GM10266 (cell line): Measurements from ENCODE around the gene TNFAIP3.
"Not testable (repeated sequence)": the region's sequence is repeated elsewhere in the genome, so short reads cannot be mapped to it uniquely, and the experiment has no call there.

Experiments
- DNase-seq: peaks from one replicate; pipeline ENCODE4 v3.0.0; 2012; ENCODE audit errors: extremely low spot score
- TF ChIP-seq, protein P1 (sequence below): IDR thresholded peaks from 2 replicates; pipeline ENCODE4 v1.5.1; 2012; ENCODE audit warnings: mild to moderate bottlenecking, low read depth; ENCODE audit not compliant: control insufficient read depth, insufficient read depth; ENCODE audit errors: missing control alignments

TNFAIP3 gene

GRCh38 chr6:137890983-137891537, 24.0 kb downstream of the TNFAIP3 start:
- DNase-seq, result no peak
- TF ChIP-seq, protein P1, sequence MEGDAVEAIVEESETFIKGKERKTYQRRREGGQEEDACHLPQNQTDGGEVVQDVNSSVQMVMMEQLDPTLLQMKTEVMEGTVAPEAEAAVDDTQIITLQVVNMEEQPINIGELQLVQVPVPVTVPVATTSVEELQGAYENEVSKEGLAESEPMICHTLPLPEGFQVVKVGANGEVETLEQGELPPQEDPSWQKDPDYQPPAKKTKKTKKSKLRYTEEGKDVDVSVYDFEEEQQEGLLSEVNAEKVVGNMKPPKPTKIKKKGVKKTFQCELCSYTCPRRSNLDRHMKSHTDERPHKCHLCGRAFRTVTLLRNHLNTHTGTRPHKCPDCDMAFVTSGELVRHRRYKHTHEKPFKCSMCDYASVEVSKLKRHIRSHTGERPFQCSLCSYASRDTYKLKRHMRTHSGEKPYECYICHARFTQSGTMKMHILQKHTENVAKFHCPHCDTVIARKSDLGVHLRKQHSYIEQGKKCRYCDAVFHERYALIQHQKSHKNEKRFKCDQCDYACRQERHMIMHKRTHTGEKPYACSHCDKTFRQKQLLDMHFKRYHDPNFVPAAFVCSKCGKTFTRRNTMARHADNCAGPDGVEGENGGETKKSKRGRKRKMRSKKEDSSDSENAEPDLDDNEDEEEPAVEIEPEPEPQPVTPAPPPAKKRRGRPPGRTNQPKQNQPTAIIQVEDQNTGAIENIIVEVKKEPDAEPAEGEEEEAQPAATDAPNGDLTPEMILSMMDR, result no peak

DNA sequence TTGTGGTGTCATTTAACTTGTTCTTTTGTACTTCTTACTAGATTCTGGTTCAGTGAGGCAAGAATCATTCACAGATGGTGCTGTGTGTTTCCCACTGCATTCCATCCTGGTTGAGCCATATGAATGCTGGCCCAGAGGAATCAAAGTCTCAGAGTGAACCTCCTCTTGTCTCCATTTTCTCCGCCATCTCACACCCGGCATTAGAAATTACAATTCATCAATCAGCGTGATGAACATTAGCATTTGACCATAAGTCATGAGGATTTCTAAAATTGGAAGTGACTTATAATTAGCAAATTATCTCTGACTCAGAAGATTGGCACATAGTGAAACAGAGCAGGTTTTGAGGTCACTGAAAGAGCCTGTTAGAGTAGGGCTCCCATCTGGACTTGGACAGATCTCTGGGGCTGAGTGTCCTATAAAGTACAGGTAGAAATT, 25.2 kb downstream of the TNFAIP3 start:
- TF ChIP-seq, protein P1, result no peak
- no peak for DNase-seq

- TF ChIP-seq, protein P1, result no peak
- no peak for DNase-seq
Observed at GRCh38 chr6:137893181-137893580, 26.1 kb downstream of the TNFAIP3 start.

GRCh38 chr6:137893726-137894125, 26.7 kb downstream of the TNFAIP3 start:
- no peak for DNase-seq
- TF ChIP-seq, protein P1, result no peak

GRCh38 chr6:137894378-137894777, 27.3 kb downstream of the TNFAIP3 start:
- DNase-seq, result not testable (repeated sequence)

DNA sequence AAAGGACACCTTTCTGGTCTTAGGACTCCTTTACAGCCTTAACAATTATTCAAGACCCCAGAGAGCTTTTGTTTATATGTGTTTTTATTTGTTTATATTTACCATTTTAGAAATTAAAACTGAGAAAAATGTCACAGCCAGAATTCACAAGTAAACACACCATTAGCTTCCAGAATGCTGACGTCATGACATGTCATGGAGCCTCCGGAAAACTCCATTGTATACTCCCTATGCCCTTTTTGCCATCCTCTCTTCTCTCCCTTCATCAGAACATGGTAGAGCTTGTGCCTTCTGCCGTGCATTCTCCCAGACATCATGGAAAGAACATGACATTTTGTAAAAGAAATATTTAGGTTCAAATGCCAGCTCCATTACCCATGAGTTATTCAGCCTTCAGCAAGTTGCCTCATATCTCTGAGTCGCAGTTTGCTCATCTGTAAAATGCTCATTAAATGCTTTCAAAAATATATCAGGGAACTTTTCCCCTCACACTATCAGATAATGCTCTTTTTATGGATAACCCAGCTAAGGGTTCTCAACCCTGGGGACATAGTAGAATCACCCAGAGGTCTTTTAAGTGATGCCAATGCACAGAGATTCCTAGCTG, 27.8 kb downstream of the TNFAIP3 start:
- TF ChIP-seq, protein P1, result no peak
- no peak for DNase-seq

- TF ChIP-seq, protein P1, result no peak
- no peak for DNase-seq
Observed at GRCh38 chr6:137896647-137897046, 29.6 kb downstream of the TNFAIP3 start.

DNA sequence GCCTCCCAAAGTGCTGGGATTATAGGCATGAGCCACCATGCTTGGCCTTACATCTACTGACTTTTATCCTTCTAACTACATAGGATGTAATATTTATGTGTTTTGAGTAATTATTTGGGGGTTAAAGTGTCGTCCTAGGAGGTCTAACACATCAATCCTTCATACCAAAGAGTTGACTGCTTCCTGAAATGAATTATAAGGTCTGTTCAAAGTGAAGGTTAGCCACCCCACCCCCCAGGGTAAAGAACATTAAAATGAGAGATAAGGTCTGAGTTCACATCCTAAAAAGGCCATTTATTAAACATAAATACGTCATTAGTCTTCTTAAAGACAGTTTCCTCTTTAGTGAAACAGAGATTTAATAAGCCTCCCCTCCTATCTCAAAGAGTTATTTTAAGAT, 33.8 kb downstream of the TNFAIP3 start:
- DNase-seq, result no peak
- TF ChIP-seq, protein P1, result no peak
